ENCODE measurements around the gene ADGRB2. TPM values are rescaled to one million over a fixed set of nuclear protein-coding genes. Genes with fewer than 3 reads are reported as not detected.

Gene ADGRB2
- total RNA-seq, 4 donors from 2014 or later: 3.3 to 39.1 (median 17.2) TPM

- DNase-seq: peak in 1 of 3 donors; percentile 59
- TF ChIP-seq POLR2A (IDR thresholded peaks at IDR 0.05) (no peak), CTCF (IDR thresholded peaks at IDR 0.05) (no peak)
- Histone ChIP-seq H3K9me3 (no peaks in the 10 kb centered on the region), H3K27me3 (no peaks in the 10 kb centered on the region), H3K27ac (peak overlapping the region; percentile 67 to 88 (median 78)), H3K36me3 (no peaks in the 10 kb centered on the region), H3K4me1 (peaks cover 0 to 35% (median 14%) of the 10 kb centered on the region in 4 donors), H3K4me3 (peak overlapping the region; percentile 22 to 42 (median 36))
Observed at GRCh38 chr1:31704271-31705079, 59.7 kb downstream of the ADGRB2 start.

- peak; percentile 23 to 69 (median 67) for DNase-seq
- Histone ChIP-seq H3K9me3 (no peaks in the 10 kb centered on the region), H3K4me1 (peaks cover 0 to 35% (median 18%) of the 10 kb centered on the region in 4 donors), H3K4me3 (peak within 1 kb of the TSS; percentile 22 to 42 (median 36)), H3K27ac (peak within 1 kb of the TSS; percentile 67 to 88 (median 78)), H3K27me3 (no peaks in the 10 kb centered on the region), H3K36me3 (no peaks in the 10 kb centered on the region)
- TF ChIP-seq CTCF (IDR thresholded peaks at IDR 0.05) (no peak), POLR2A (IDR thresholded peaks at IDR 0.05) (no peak)
Observed at GRCh38 chr1:31703431-31704270, 60.5 kb downstream of the ADGRB2 start, which contains the start of gene COL16A1. COL16A1 (minus strand) TSS chr1:31704017; CDS start chr1:31702193, 1,824 bp downstream.

GRCh38 chr1:31702836-31703404 is 61.2 kb downstream of the ADGRB2 start:
- TF ChIP-seq CTCF (IDR thresholded peaks at IDR 0.05) (no peak), POLR2A (IDR thresholded peaks at IDR 0.05) (no peak)
- Histone ChIP-seq H3K36me3 (no peaks in the 10 kb centered on the region), H3K4me1 (peaks cover 0 to 35% (median 18%) of the 10 kb centered on the region in 4 donors), H3K27me3 (no peaks in the 10 kb centered on the region), H3K4me3 (peak overlapping the region in 2 of 4 donors; percentile 22 to 42), H3K9me3 (no peaks in the 10 kb centered on the region), H3K27ac (peak overlapping the region in 3 of 4 donors; percentile 72 to 88 (median 85))
- no peak for DNase-seq

GRCh38 chr1:31701091-31701736 is 62.9 kb downstream of the ADGRB2 start:
- peak; percentile 58 to 90 (median 65) for DNase-seq
- TF ChIP-seq CTCF (IDR thresholded peaks at IDR 0.05) (no peak), POLR2A (IDR thresholded peaks at IDR 0.05) (no peak)
- Histone ChIP-seq H3K27me3 (no peaks in the 10 kb centered on the region), H3K4me1 (peaks cover 0 to 35% (median 13%) of the 10 kb centered on the region in 4 donors), H3K9me3 (no peaks in the 10 kb centered on the region), H3K4me3 (no peak overlapping the region), H3K36me3 (no peaks in the 10 kb centered on the region), H3K27ac (peak overlapping the region; percentile 35 to 85 (median 74))
